GM12878 (cell line): ENCODE results near the gene ANAPC7. TPM values are rescaled to one million over a fixed set of nuclear protein-coding genes. Genes with fewer than 3 reads are reported as not detected.

Experiments used
- ATAC-seq: fragments of 200-7000 bp; cut with Tn5 transposase; 3 replicates; pipeline ENCODE4 v1.9.1; 2020; ENCODE audit warnings: mild to moderate bottlenecking, moderate library complexity
- BruUV-seq: library from RNA; stranded (reverse); fragments of 400-500 nt; replicated peaks from 2 replicates; lab custom pipeline; 2021; lab: Mats Ljungman, UMichigan
- CTCF ChIA-PET: fragments of 300-600 bp; sonication (Branson Sonifier 250); formaldehyde crosslinking; extraction: SDS; loops from one replicate; lab custom pipeline; 2021; ENCODE audit warnings: inconsistent platforms; lab: Yijun Ruan, JAX
- POLR2A ChIA-PET: fragments of 350-600 bp; formaldehyde crosslinking; extraction: SDS; loops from one replicate; lab custom pipeline; 2021; ENCODE audit warnings: inconsistent platforms; lab: Charles Lee
- RAD21 ChIA-PET: fragments of 300-600 bp; sonication (Branson Sonifier 250); formaldehyde crosslinking; loops from one replicate; lab custom pipeline; 2023; ENCODE audit warnings: antibody characterized with exemption; ENCODE audit not compliant: unreplicated experiment; lab: Charles Lee
- SMC1A ChIA-PET: fragments of 300-600 bp; sonication (Branson Sonifier 250); formaldehyde crosslinking; loops from one replicate; lab custom pipeline; 2023; ENCODE audit not compliant: unreplicated experiment, uncharacterized antibody; lab: Charles Lee
- DNase-seq: peaks from one replicate; pipeline ENCODE4 v3.0.0-alpha.2; 2011; ENCODE audit warnings: low read depth, low spot score
- FAIRE-seq: peaks from 3 replicates; lab custom pipeline; 2011; peaks lifted over from hg19 to GRCh38; lab: Jason Lieb, UNC
- H2AFZ ChIP-seq: 2 replicates; pipeline ENCODE4 v1.6.0; 2011; ENCODE audit warnings: low read depth, low read length, control low read depth; ENCODE audit not compliant: control insufficient read depth
- H3K27ac ChIP-seq: 2 replicates; pipeline ENCODE4 v1.5.1; 2011; ENCODE audit warnings: control low read depth; ENCODE audit not compliant: control insufficient read depth, insufficient read depth
- H3K27me3 ChIP-seq, 2 experiments: replicated peaks in 1 of 2; 2 replicates each; pipeline versions ENCODE4 v1.6.0 to v1.6.1; 2011; ENCODE audit warnings: low read length in 1 of 2; ENCODE audit not compliant: control insufficient read depth in 2 of 2, insufficient read depth in 2 of 2
- H3K36me3 ChIP-seq, 2 experiments: 2 replicates each; pipeline ENCODE4 v1.5.1; 2011; ENCODE audit warnings: low read length in 1 of 2; ENCODE audit not compliant: control insufficient read depth in 2 of 2, insufficient read depth in 2 of 2
- H3K4me1 ChIP-seq: 2 replicates; pipeline ENCODE4 v1.6.1; 2011; ENCODE audit warnings: mild to moderate bottlenecking, low read length, moderate library complexity, mixed read lengths; ENCODE audit not compliant: control insufficient read depth, insufficient read depth
- H3K4me2 ChIP-seq: 2 replicates; pipeline ENCODE4 v1.6.0; 2011; ENCODE audit warnings: control low read depth; ENCODE audit not compliant: control insufficient read depth, insufficient read depth
- H3K4me3 ChIP-seq: fragments of 200-600 bp; sonication (generic); 2 replicates; pipeline ENCODE4 v1.5.1; 2016
- H3K79me2 ChIP-seq: 2 replicates; pipeline ENCODE4 v1.6.0; 2011; ENCODE audit warnings: low read length; ENCODE audit not compliant: control insufficient read depth, insufficient read depth
- H3K9ac ChIP-seq: 2 replicates; pipeline ENCODE4 v1.8.0; 2011; ENCODE audit warnings: low read length, control low read depth, mixed read lengths; ENCODE audit not compliant: control insufficient read depth, insufficient read depth
- H3K9me3 ChIP-seq: replicated peaks from 3 replicates; pipeline ENCODE4 v1.5.1; 2011; ENCODE audit warnings: mild to moderate bottlenecking, low read length; ENCODE audit not compliant: control insufficient read depth, insufficient read depth
- H4K20me1 ChIP-seq: 2 replicates; pipeline ENCODE4 v1.6.0; 2011; ENCODE audit not compliant: control insufficient read depth, insufficient read depth
- BCL3 ChIP-seq: IDR thresholded peaks from 2 replicates; pipeline ENCODE4 v1.6.1; 2011; ENCODE audit warnings: borderline replicate concordance, low read depth, mild to moderate bottlenecking, moderate library complexity, low read length; ENCODE audit not compliant: insufficient read depth, poor library complexity, severe bottlenecking
- POLR2A ChIP-seq: IDR thresholded peaks from 2 replicates; pipeline ENCODE4 v1.6.1; 2011; ENCODE audit warnings: low read depth, mild to moderate bottlenecking, low read length
- RELB ChIP-seq: fragments of 450-650 bp; IDR thresholded peaks from 2 replicates; pipeline ENCODE4 v1.6.1; 2017; ENCODE audit warnings: low read depth, mild to moderate bottlenecking, moderate library complexity
- WGBS: methylation state at CpG from one replicate; pipeline ENCODE4 v1.1.6; 2016; ENCODE audit warnings: low lambda C conversion rate; ENCODE audit not compliant: insufficient replicate concordance, insufficient coverage; ENCODE audit errors: missing lambda C conversion rate; 5-methylcytosine and 5-hydroxymethylcytosine counted together
- in situ Hi-C: fragments of 300-500 bp; cut with MboI; formaldehyde crosslinking; loops from 9 replicates; pipeline ENCODE4 v1.14.3; 2018; ENCODE audit warnings: mixed read lengths
- intact Hi-C: fragments of 100-400 bp; cut with micrococcal nuclease; formaldehyde crosslinking; loops from one replicate; pipeline ENCODE4 v1.14.2; 2022; ENCODE audit not compliant: unreplicated experiment
- polyA plus RNA-seq, 11 experiments: library from polyadenylated mRNA; depleted of rRNA in 4 of 11; unstranded in 6 of 11; stranded (reverse) in 5 of 11; fragments of >200 nt; fragmentation: Nextera tagmentation in 4 of 11; fragmentation: Illumina TruSeq in 1 of 11; extraction: Ambion mirVana in 4 of 11; extraction: Trizol in 1 of 11; gene quantifications; 1 replicate in 1 of 11; 2 replicates in 10 of 11; pipeline versions ENCODE4 v1.2.1 to v1.2.3, GENCODE V29; 2011 to 2016; ENCODE audit warnings: inconsistent platforms in 2 of 11, missing spikeins in 2 of 11, low read depth in 1 of 11
- total RNA-seq, 4 experiments: library from RNA; depleted of rRNA in 3 of 4; stranded (reverse); fragments of >200 nt in 3 of 4; fragmentation: Illumina TruSeq in 1 of 4; extraction: Trizol in 1 of 4; gene quantifications; 2 replicates each; pipeline versions ENCODE4 v1.2.1 to v1.2.3, GENCODE V29; 2013 to 2021

Gene ANAPC7
- total and polyA plus RNA-seq, 10 of the 15 experiments (the other 5 are each of a cell fraction or from before 2014, with no cell fraction given), result 24.5 to 77.9 (median 58.6) TPM

GRCh38 chr12:110349096-110349495 is 54.4 kb downstream of the ANAPC7 start:
- H2AFZ ChIP-seq, result no peak overlapping the region
- ATAC-seq (no peak; the same call in none of the 3 replicates), DNase-seq (no peak), FAIRE-seq (no peak)
- 77% methylated on average over 4 of the region's 4 CpGs for WGBS
- no peak overlapping the region for H3K27ac ChIP-seq
- H4K20me1 ChIP-seq, result no peaks in the 10 kb centered on the region
- no peak overlapping the region for H3K4me3 ChIP-seq
- no TSS peak for BruUV-seq
- no peaks in the 10 kb centered on the region for H3K27me3 ChIP-seq
- ChIA-PET CTCF (interaction anchor here (1.2 to 2.7 kb wide), 2 partner anchors 82 to 253 kb away, joined by 3 to 21 read pairs; no protein-coding TSS in a partner anchor), POLR2A (no interaction called here), RAD21 (interaction anchor here (1.1 kb wide), 1 partner anchor 23 kb away, joined by 3 read pairs; no protein-coding TSS in a partner anchor), SMC1A (interaction anchor here (1.0 to 1.9 kb wide), 5 partner anchors 11 to 82 kb away, joined by 3 to 10 read pairs (median 5); no protein-coding TSS in a partner anchor)
- no peak overlapping the region for H3K4me2 ChIP-seq
- no peaks in the 10 kb centered on the region for H3K9me3 ChIP-seq
- H3K4me1 ChIP-seq, result no peaks in the 10 kb centered on the region
- no peak for TF ChIP-seq RELB
- peak; percentile 46; the same call in 1 of the 2 replicates for TF ChIP-seq POLR2A
- peak; percentile 17 for TF ChIP-seq BCL3
- in situ Hi-C loops, result no loop called here
- H3K79me2 ChIP-seq, result no peaks in the 10 kb centered on the region
- no peak overlapping the region for H3K9ac ChIP-seq
- intact Hi-C loops, result no loop called here
- H3K36me3 ChIP-seq, result peaks cover 20 to 41% of the 10 kb centered on the region in 2 experiments
